ENCODE measurements around the gene RIN3.

The RIN3 gene

GRCh38 chr14:92646952-92647796, 133.6 kb downstream of the RIN3 start:
- H3K4me3 ChIP-seq (ENCODE audit: low read depth, low read length): no peak overlapping the region
- H3K36me3 ChIP-seq (ENCODE audit: control insufficient read depth, insufficient read depth, low read length): no peaks in the 10 kb centered on the region
- no peaks in the 10 kb centered on the region for H3K4me1 ChIP-seq (ENCODE audit: control insufficient read depth, insufficient read depth, low read length)
- H3K9ac ChIP-seq (ENCODE audit: low read depth, low read length): no peak overlapping the region
- no peaks in the 10 kb centered on the region for H3K27me3 ChIP-seq (ENCODE audit: control insufficient read depth, insufficient read depth, low read length)
- H3K9me3 ChIP-seq (ENCODE audit: control insufficient read depth, insufficient read depth, low read length): no peaks in the 10 kb centered on the region

- Histone ChIP-seq H3K27me3 (ENCODE audit: control insufficient read depth, insufficient read depth, low read length) (no peaks in the 10 kb centered on the region), H3K9ac (ENCODE audit: low read depth, low read length) (no peak overlapping the region), H3K36me3 (ENCODE audit: control insufficient read depth, insufficient read depth, low read length) (no peaks in the 10 kb centered on the region), H3K4me1 (ENCODE audit: control insufficient read depth, insufficient read depth, low read length) (no peaks in the 10 kb centered on the region), H3K9me3 (ENCODE audit: control insufficient read depth, insufficient read depth, low read length) (no peaks in the 10 kb centered on the region), H3K4me3 (ENCODE audit: low read depth, low read length) (no peak overlapping the region)
These were observed 134.3 kb downstream of the RIN3 start for GRCh38 chr14:92647797-92648279.

DNA sequence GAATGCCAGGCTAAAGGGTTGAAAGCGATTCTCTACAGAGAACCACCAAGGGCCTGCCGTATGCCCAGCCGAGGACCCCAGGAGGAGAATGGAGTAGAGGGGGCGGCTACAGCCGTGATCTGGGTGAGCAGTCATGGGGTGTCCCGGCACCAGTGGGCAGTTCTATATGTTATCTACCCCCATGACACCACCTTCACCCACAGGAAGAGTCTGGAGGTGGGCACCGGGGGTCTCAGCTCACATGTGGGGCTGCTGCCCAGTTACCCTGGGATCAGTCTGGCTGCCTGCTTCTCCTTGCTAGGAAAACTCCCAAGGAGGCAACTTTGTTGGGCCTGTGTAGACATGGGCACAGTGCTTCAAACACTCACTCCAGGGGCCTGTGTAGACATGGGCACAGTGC, 135.5 kb downstream of the RIN3 start:
- H3K9me3 ChIP-seq (ENCODE audit: control insufficient read depth, insufficient read depth, low read length): no peaks in the 10 kb centered on the region
- H3K4me1 ChIP-seq (ENCODE audit: control insufficient read depth, insufficient read depth, low read length): no peaks in the 10 kb centered on the region
- no peaks in the 10 kb centered on the region for H3K27me3 ChIP-seq (ENCODE audit: control insufficient read depth, insufficient read depth, low read length)
- no peak overlapping the region for H3K9ac ChIP-seq (ENCODE audit: low read depth, low read length)
- no peak overlapping the region for H3K4me3 ChIP-seq (ENCODE audit: low read depth, low read length)
- no peaks in the 10 kb centered on the region for H3K36me3 ChIP-seq (ENCODE audit: control insufficient read depth, insufficient read depth, low read length)

DNA sequence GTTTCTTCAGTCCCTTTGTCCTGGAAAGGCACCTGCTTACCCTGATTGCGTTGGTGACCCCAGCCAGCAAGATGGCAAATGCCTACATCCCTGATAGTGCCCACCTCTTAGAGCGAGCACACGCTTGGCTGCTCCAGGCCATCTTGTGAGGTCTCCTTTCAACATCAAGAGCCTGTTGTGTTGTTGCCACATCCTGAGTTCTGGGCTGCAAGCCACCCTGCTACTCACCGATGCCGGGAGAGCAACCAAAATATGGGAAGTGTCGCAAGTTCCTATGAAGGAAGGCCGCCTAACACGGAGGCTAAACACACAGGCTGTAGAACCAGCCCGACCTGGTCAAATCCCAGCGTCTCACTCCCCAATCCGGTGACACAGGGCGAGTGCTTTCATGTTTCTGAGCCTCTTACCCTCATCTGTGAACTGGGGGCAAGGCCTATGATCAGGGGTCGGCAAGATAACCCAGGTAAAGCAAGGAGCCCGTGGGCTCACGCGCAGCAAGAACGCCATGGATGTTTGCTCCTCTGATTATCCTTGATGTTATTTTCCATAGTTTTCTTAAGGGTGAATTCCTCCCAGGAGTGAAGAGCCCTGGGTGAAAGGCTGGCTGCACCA, 136.5 kb downstream of the RIN3 start:
- no peaks in the 10 kb centered on the region for H3K27me3 ChIP-seq (ENCODE audit: control insufficient read depth, insufficient read depth, low read length)
- H3K36me3 ChIP-seq (ENCODE audit: control insufficient read depth, insufficient read depth, low read length): no peaks in the 10 kb centered on the region
- no peak overlapping the region for H3K4me3 ChIP-seq (ENCODE audit: low read depth, low read length)
- H3K9me3 ChIP-seq (ENCODE audit: control insufficient read depth, insufficient read depth, low read length): no peaks in the 10 kb centered on the region
- no peaks in the 10 kb centered on the region for H3K4me1 ChIP-seq (ENCODE audit: control insufficient read depth, insufficient read depth, low read length)
- H3K9ac ChIP-seq (ENCODE audit: low read depth, low read length): no peak overlapping the region

DNA sequence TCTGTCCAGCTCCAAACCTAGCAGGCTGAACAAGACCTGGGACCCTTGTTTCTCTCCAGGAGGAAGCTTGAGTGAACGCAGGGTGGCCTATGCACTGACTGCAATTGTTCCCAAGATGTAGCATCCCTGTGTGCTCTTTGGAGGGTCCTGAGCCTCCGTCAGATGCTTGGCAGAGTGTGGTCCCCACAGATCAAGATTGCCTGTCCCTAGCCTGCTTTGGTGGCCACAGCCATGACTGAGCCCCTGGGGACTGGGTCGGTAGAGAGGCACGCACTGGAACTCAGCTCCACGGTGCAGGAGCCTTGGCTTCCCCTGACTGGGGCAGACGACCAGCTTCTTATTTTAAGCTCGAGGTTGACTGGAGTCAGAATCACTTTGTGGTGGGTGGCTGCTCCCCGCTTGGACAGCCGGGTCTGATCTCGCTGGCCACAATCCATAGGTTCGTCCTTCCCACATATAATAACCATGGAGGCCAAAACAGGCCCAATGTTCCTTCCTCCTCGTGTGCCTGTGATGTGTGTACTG, 137.1 kb downstream of the RIN3 start:
- no peaks in the 10 kb centered on the region for H3K4me1 ChIP-seq (ENCODE audit: control insufficient read depth, insufficient read depth, low read length)
- no peaks in the 10 kb centered on the region for H3K36me3 ChIP-seq (ENCODE audit: control insufficient read depth, insufficient read depth, low read length)
- no peaks in the 10 kb centered on the region for H3K9me3 ChIP-seq (ENCODE audit: control insufficient read depth, insufficient read depth, low read length)
- no peak overlapping the region for H3K9ac ChIP-seq (ENCODE audit: low read depth, low read length)
- H3K4me3 ChIP-seq (ENCODE audit: low read depth, low read length): no peak overlapping the region
- no peaks in the 10 kb centered on the region for H3K27me3 ChIP-seq (ENCODE audit: control insufficient read depth, insufficient read depth, low read length)

DNA sequence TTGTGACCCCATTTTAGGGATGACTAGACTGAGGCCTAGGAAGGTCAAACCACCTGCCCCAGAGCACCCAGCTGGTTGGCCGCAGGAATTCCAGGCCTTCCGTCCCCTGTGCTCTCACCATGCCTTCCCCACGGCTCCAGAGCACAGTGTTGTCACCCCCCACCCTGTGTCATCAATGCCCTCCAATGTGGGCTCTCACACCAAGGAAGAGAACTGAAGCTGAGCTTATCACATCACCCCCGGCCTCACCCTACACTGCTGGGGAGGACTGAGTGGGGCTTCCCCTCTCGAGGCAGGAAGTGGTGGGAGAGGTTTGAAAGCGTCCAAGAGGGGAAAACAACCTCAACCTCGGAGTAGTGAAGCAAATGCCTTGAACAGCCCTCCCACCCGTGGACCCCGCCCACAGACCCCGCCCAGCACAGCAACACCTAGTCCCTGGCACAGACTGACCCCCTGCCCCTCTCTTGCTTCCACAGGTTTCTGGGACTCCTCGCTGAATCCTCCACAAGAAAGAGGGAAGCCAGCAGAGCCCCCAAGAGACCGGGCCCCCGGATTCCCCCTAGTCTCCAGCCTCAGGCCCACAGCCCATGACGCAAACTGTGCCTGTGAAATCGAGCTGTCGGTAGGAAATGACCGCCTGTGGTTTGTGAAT, 137.7 kb downstream of the RIN3 start:
- Histone ChIP-seq H3K4me1 (ENCODE audit: control insufficient read depth, insufficient read depth, low read length) (no peaks in the 10 kb centered on the region), H3K9ac (ENCODE audit: low read depth, low read length) (no peak overlapping the region)

DNA sequence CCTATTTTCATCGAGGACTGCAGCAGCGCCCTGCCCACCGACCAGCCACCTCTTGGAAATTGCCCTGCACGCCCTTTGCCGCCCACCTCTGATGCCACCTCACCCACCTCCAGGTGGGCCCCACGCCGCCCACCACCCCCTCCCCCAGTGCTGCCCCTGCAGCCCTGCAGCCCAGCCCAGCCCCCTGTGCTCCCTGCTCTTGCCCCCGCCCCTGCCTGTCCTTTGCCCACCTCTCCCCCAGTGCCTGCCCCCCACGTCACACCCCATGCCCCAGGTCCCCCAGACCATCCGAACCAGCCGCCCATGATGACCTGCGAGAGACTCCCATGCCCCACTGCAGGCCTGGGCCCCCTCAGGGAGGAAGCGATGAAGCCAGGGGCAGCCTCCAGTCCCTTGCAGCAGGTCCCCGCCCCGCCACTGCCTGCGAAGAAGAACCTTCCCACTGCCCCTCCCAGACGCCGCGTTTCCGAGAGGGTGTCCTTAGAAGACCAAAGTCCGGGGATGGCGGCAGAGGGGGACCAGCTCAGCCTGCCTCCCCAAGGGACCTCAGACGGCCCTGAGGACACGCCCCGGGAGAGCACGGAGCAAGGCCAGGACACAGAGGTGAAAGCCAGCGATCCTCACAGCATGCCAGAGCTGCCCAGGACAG, 138.3 kb downstream of the RIN3 start:
- no peaks in the 10 kb centered on the region for H3K9me3 ChIP-seq (ENCODE audit: control insufficient read depth, insufficient read depth, low read length)
- H3K4me1 ChIP-seq (ENCODE audit: control insufficient read depth, insufficient read depth, low read length): no peaks in the 10 kb centered on the region
- no peak overlapping the region for H3K9ac ChIP-seq (ENCODE audit: low read depth, low read length)
- H3K27me3 ChIP-seq (ENCODE audit: control insufficient read depth, insufficient read depth, low read length): no peaks in the 10 kb centered on the region
- H3K4me3 ChIP-seq (ENCODE audit: low read depth, low read length): no peak overlapping the region
- H3K36me3 ChIP-seq (ENCODE audit: control insufficient read depth, insufficient read depth, low read length): no peaks in the 10 kb centered on the region

More for the DNA sequence above, 137.7 kb downstream of the RIN3 start:
- no peak overlapping the region for H3K4me3 ChIP-seq (ENCODE audit: low read depth, low read length)
- no peaks in the 10 kb centered on the region for H3K27me3 ChIP-seq (ENCODE audit: control insufficient read depth, insufficient read depth, low read length)
- H3K9me3 ChIP-seq (ENCODE audit: control insufficient read depth, insufficient read depth, low read length): no peaks in the 10 kb centered on the region
- H3K36me3 ChIP-seq (ENCODE audit: control insufficient read depth, insufficient read depth, low read length): no peaks in the 10 kb centered on the region

- Histone ChIP-seq H3K9ac (ENCODE audit: low read depth, low read length) (no peak overlapping the region), H3K36me3 (ENCODE audit: control insufficient read depth, insufficient read depth, low read length) (no peaks in the 10 kb centered on the region), H3K4me3 (ENCODE audit: low read depth, low read length) (no peak overlapping the region), H3K9me3 (ENCODE audit: control insufficient read depth, insufficient read depth, low read length) (no peaks in the 10 kb centered on the region), H3K27me3 (ENCODE audit: control insufficient read depth, insufficient read depth, low read length) (no peaks in the 10 kb centered on the region), H3K4me1 (ENCODE audit: control insufficient read depth, insufficient read depth, low read length) (no peaks in the 10 kb centered on the region)
These were observed 139.0 kb downstream of the RIN3 start for GRCh38 chr14:92652413-92653151.

DNA sequence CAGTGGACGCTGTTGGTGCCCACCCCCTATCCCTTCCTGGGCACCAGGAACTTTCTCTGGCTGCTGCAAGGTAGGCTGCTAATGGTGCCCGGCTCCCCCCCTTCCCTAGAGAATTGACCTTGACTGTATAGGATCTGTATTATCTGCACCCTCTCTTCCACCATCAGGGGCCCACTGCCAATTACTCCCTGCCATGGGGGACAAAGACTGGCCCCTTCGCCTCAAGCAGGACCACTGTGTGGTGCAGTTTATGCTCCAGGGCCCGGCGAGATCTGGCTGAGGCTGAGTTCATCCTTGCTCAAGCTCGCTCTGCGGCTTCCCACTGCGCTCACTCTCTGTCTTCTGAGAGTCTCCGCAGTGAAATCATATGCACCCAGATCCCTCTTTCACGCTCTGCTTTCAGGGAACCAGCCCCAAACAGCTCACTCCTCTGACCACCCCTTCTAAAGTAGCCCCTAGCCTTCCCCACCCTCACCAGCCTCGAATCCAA, 139.6 kb downstream of the RIN3 start:
- H3K4me1 ChIP-seq (ENCODE audit: control insufficient read depth, insufficient read depth, low read length): no peaks in the 10 kb centered on the region
- no peak overlapping the region for H3K9ac ChIP-seq (ENCODE audit: low read depth, low read length)
- H3K4me3 ChIP-seq (ENCODE audit: low read depth, low read length): no peak overlapping the region
- H3K36me3 ChIP-seq (ENCODE audit: control insufficient read depth, insufficient read depth, low read length): no peaks in the 10 kb centered on the region
- H3K9me3 ChIP-seq (ENCODE audit: control insufficient read depth, insufficient read depth, low read length): no peaks in the 10 kb centered on the region
- H3K27me3 ChIP-seq (ENCODE audit: control insufficient read depth, insufficient read depth, low read length): no peaks in the 10 kb centered on the region

DNA sequence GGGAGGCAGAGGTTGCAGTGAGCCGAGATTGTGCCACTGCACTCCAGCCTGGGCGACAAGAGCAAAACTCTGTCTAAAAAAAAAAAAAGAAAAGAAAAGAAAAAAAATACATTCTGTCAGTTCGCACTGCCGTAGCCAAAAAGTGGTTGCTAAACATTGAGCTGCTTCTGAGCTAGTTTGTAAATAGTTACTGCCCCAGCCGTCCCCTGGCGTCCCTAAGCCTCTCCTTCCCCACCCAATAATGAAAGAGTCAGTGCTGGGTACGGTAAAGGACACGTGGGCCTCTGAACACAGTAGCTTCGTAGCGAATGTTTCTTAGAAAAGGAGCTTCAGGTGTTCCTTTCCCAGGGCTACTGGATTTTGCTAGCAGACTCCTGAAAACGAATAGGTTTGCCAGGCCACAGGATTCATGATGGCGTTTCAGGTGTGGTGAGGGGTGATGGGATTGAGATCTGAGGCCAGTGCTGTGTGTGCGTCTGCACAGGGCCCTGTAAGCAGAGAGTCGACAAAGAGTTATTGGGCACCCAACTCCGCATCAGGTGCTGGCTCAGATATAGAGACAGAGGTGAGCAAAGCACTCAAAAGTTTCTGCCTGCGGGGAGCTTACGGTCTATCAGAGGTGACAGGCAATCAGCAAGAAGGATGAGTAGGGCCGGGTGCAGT, 140.8 kb downstream of the RIN3 start:
- no peaks in the 10 kb centered on the region for H3K9me3 ChIP-seq (ENCODE audit: control insufficient read depth, insufficient read depth, low read length)
- no peaks in the 10 kb centered on the region for H3K4me1 ChIP-seq (ENCODE audit: control insufficient read depth, insufficient read depth, low read length)
- H3K9ac ChIP-seq (ENCODE audit: low read depth, low read length): no peak overlapping the region
- no peaks in the 10 kb centered on the region for H3K36me3 ChIP-seq (ENCODE audit: control insufficient read depth, insufficient read depth, low read length)
- no peaks in the 10 kb centered on the region for H3K27me3 ChIP-seq (ENCODE audit: control insufficient read depth, insufficient read depth, low read length)
- no peak overlapping the region for H3K4me3 ChIP-seq (ENCODE audit: low read depth, low read length)

All from iPS-15b (cell line).